ENCODE results near the gene NPLOC4. TPM values are rescaled to one million over a fixed set of nuclear protein-coding genes. Genes with fewer than 3 reads are reported as not detected.
A peak's percentile ranks its signal among the peaks of the same experiment; 100 is the strongest.

NPLOC4 gene
- total RNA-seq, 1 experiment from 2014 or later: 83.9 TPM

DNA sequence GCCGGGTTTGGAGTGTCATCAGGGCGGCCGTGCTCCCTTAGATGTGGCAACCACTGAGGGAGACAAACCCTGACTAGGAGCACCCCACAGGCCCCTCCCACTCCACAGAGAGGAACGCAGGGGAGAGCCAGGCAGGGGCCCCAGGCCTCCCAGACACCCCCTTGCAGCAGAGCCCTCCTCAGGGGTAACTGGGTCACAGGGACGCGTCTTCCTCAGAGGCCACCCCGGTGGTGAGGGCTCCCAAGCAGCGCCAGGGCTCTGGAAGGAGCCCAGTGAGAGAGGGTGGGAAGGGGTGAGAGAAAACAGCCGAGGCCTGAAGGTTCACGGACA is 97.4 kb downstream of the NPLOC4 start:
- TF ChIP-seq, protein P1, sequence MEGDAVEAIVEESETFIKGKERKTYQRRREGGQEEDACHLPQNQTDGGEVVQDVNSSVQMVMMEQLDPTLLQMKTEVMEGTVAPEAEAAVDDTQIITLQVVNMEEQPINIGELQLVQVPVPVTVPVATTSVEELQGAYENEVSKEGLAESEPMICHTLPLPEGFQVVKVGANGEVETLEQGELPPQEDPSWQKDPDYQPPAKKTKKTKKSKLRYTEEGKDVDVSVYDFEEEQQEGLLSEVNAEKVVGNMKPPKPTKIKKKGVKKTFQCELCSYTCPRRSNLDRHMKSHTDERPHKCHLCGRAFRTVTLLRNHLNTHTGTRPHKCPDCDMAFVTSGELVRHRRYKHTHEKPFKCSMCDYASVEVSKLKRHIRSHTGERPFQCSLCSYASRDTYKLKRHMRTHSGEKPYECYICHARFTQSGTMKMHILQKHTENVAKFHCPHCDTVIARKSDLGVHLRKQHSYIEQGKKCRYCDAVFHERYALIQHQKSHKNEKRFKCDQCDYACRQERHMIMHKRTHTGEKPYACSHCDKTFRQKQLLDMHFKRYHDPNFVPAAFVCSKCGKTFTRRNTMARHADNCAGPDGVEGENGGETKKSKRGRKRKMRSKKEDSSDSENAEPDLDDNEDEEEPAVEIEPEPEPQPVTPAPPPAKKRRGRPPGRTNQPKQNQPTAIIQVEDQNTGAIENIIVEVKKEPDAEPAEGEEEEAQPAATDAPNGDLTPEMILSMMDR (IDR thresholded peaks at IDR 0.05; ENCODE audit: unreplicated experiment): no peak
- H3K9me3 Mint-ChIP-seq (ENCODE audit: unreplicated experiment): no peaks in the 10 kb centered on the region
- intact Hi-C loops (cut with micrococcal nuclease): no loop called here
- H3K4me1 Mint-ChIP-seq (ENCODE audit: insufficient read depth, unreplicated experiment): no peaks in the 10 kb centered on the region
- no TSS peak for BruUV-seq (replicated peaks)
- H3K4me3 Mint-ChIP-seq (ENCODE audit: unreplicated experiment): no peak overlapping the region
- H3K36me3 Mint-ChIP-seq (ENCODE audit: insufficient read depth, unreplicated experiment): peaks cover 8% of the 10 kb centered on the region
- no peaks in the 10 kb centered on the region for H3K27me3 Mint-ChIP-seq (ENCODE audit: insufficient read depth, unreplicated experiment)
- no peak for DNase-seq (ENCODE audit: unreplicated experiment)
- CTCF ChIA-PET: no interaction called here
- no peak overlapping the region for H3K27ac Mint-ChIP-seq (ENCODE audit: low read depth, unreplicated experiment)
- POLR2A ChIA-PET: interaction anchor here (0.6 kb wide), 2 partner anchors 21 to 97 kb away, joined by 3 read pairs; no protein-coding TSS in a partner anchor

DNA sequence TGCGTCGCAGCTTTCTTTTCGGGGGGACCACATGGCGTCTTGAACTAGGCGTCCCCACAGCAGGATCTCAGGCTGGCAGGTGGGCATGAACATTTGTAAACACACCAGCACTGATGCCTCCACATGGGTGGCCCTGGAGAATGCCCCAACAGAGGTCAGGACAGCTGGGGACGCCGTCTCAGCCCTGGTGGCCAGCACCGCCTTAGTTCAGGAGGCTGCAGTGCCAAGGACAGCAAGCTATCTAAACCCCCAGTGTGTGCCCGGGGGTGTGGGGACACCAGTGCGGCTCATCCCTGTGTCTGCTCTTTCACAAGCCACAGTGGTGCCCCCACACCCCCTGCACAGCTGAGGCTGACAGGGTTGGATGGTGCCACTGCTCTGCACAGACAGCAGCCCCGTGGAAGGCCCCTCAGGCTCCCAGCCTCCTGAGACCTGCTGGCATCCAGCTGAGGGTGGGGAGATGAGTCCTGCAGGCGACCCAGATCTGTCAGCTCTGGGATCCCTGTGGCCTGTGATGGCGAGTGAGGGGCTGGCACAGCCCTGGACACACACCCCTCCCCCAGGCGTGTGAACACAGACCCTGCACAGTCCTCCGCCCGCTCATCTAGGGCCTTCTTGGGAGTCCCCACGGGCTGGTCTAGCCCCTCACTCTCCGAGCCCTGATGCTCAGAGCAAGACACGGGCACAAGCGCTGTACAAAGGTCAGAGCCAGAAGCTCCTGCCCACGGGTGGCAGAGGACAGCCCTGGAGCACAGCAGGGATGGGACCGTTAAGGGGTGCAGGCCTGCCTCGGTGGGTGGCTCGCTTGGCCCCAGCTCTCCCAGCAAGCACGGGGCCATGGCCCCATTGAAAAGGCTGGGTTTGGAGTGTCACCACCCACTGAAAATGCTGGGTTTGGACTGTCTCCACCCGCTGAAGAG is 98.0 kb downstream of the NPLOC4 start:
- Mint-ChIP-seq H3K36me3 (ENCODE audit: insufficient read depth, unreplicated experiment) (peaks cover 8% of the 10 kb centered on the region), H3K27ac (ENCODE audit: low read depth, unreplicated experiment) (no peak overlapping the region), H3K9me3 (ENCODE audit: unreplicated experiment) (no peaks in the 10 kb centered on the region), H3K4me1 (ENCODE audit: insufficient read depth, unreplicated experiment) (no peaks in the 10 kb centered on the region), H3K27me3 (ENCODE audit: insufficient read depth, unreplicated experiment) (no peaks in the 10 kb centered on the region), H3K4me3 (ENCODE audit: unreplicated experiment) (no peak overlapping the region)
- POLR2A ChIA-PET: interaction anchor here (0.6 to 1.1 kb wide), 2 partner anchors 14 to 21 kb away, joined by 3 read pairs; no protein-coding TSS in a partner anchor
- intact Hi-C loops (cut with micrococcal nuclease): no loop called here
- TF ChIP-seq, protein P1 (IDR thresholded peaks at IDR 0.05; ENCODE audit: unreplicated experiment): no peak
- BruUV-seq (replicated peaks): no TSS peak
- CTCF ChIA-PET: no interaction called here
- no peak for DNase-seq (ENCODE audit: unreplicated experiment)

- intact Hi-C loops (cut with micrococcal nuclease): no loop called here
- ChIA-PET POLR2A (interaction anchor here (1.1 kb wide), 1 partner anchor 15 kb away, joined by 3 read pairs; no protein-coding TSS in a partner anchor), CTCF (no interaction called here)
- Mint-ChIP-seq H3K36me3 (ENCODE audit: insufficient read depth, unreplicated experiment) (peaks cover 8% of the 10 kb centered on the region), H3K27me3 (ENCODE audit: insufficient read depth, unreplicated experiment) (no peaks in the 10 kb centered on the region), H3K4me1 (ENCODE audit: insufficient read depth, unreplicated experiment) (no peaks in the 10 kb centered on the region), H3K4me3 (ENCODE audit: unreplicated experiment) (no peak overlapping the region), H3K27ac (ENCODE audit: low read depth, unreplicated experiment) (no peak overlapping the region), H3K9me3 (ENCODE audit: unreplicated experiment) (no peaks in the 10 kb centered on the region)
- no TSS peak for BruUV-seq (replicated peaks)
- no peak for DNase-seq (ENCODE audit: unreplicated experiment)
- TF ChIP-seq, protein P1 (IDR thresholded peaks at IDR 0.05; ENCODE audit: unreplicated experiment): no peak
Measured at GRCh38 chr17:81537856-81538555, 98.9 kb downstream of the NPLOC4 start.

DNA sequence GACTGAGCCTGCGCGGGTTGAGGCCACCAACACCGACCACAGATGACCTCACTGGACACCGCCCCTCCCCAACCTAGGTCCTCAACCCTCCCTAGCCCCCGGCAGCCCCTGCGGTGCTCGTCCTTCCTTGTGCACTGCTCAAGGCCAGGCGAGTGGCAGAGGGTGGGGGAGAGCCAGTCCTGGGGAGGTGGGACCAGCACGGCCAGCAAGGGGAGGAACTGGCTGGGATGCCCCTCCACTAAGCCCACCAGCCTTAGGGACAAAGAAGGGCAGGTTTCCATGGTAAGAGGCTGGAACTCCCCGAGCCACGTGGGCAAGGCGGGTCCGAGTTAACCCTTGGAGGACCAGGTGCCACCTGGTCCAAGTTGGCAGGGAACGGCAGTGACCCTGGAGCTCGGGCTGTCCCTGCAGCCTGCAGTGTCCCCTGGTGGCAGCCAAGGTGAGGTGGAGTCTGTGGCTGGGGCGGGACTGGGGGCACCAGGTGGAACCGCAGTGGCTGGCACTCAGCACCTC is 99.5 kb downstream of the NPLOC4 start:
- peak; percentile 25 for DNase-seq (ENCODE audit: unreplicated experiment)
- CTCF ChIA-PET: no interaction called here
- no peaks in the 10 kb centered on the region for H3K9me3 Mint-ChIP-seq (ENCODE audit: unreplicated experiment)

More for the DNA sequence above, 99.5 kb downstream of the NPLOC4 start:
- BruUV-seq (replicated peaks): no TSS peak
- no peak overlapping the region for H3K4me3 Mint-ChIP-seq (ENCODE audit: unreplicated experiment)
- intact Hi-C loops (cut with micrococcal nuclease): no loop called here
- H3K27me3 Mint-ChIP-seq (ENCODE audit: insufficient read depth, unreplicated experiment): no peaks in the 10 kb centered on the region
- TF ChIP-seq, protein P1 (IDR thresholded peaks at IDR 0.05; ENCODE audit: unreplicated experiment): peak; percentile 45
- H3K36me3 Mint-ChIP-seq (ENCODE audit: insufficient read depth, unreplicated experiment): peaks cover 2% of the 10 kb centered on the region
- no peaks in the 10 kb centered on the region for H3K4me1 Mint-ChIP-seq (ENCODE audit: insufficient read depth, unreplicated experiment)
- POLR2A ChIA-PET: no interaction called here
- H3K27ac Mint-ChIP-seq (ENCODE audit: low read depth, unreplicated experiment): no peak overlapping the region
